Pancreas (tissue), 10 donors: ENCODE data around the gene DNAJB4. TPM values are rescaled to one million over a fixed set of nuclear protein-coding genes. Genes with fewer than 3 reads are reported as not detected.

ENCODE experiments used
- ATAC-seq, 4 donors: fragments of 200-7000 bp; cut with Tn5 transposase; one replicate each; pipeline versions ENCODE4 v1.8.0 to v1.9.1; 2020; ENCODE audit warnings: mild to moderate bottlenecking in 4 of 4, moderate library complexity in 4 of 4
- DNase-seq, 6 donors: peaks; one replicate each; pipeline ENCODE4 v3.0.0-alpha.2; 2020
- FAIRE-seq: peaks from 2 replicates; lab custom pipeline; 2012; peaks lifted over from hg19 to GRCh38; lab: Jason Lieb, UNC
- H3K27ac ChIP-seq, 4 donors: fragments of 200-600 bp; sonication (generic); 1 replicate in 3 of 4; 2 replicates in 1 of 4; pipeline versions ENCODE4 v1.5.0 to v1.8.0; 2020
- H3K27me3 ChIP-seq, 4 donors: fragments of 200-600 bp; one replicate each; pipeline ENCODE4 v1.8.0; 2021
- H3K36me3 ChIP-seq, 3 donors: fragments of 200-600 bp; sonication (generic) in 1 of 3; one replicate each; pipeline versions ENCODE4 v1.5.0 to v1.8.0; 2020 to 2021
- H3K4me1 ChIP-seq, 3 donors: fragments of 200-600 bp; one replicate each; pipeline ENCODE4 v1.8.0; 2021
- H3K4me3 ChIP-seq, 4 donors: fragments of 200-600 bp; sonication (generic) in 2 of 4; one replicate each; pipeline versions ENCODE4 v1.5.0 to v1.8.0; 2020 to 2021
- H3K9me3 ChIP-seq, 4 donors: fragments of 200-600 bp; one replicate each; pipeline ENCODE4 v1.8.0; 2021
- WGBS, 2 donors: extraction: QIAGEN DNeasy Blood & Tissue Kit; methylation state at CpG; one replicate each; pipeline ENCODE4 v1.1.7; 2013; 5-methylcytosine and 5-hydroxymethylcytosine counted together
- intact Hi-C, 3 donors: fragments of 100-400 bp; cut with DNase I; formaldehyde crosslinking; loops; one replicate each; pipeline versions ENCODE4 v1.11.1 to v1.14.2; 2022
- polyA plus RNA-seq, 2 donors: library from polyadenylated mRNA; stranded (reverse); fragments of 200-250 nt; gene quantifications; one replicate each; pipeline ENCODE4 v1.2.3, GENCODE V29; 2013
- total RNA-seq, 6 donors: library from RNA; stranded (reverse); fragmentation: NEBNext Ultra II Directional in 4 of 6; extraction: Animal tissue kit (Norgen Biotek cat#: 25700) in 4 of 6; gene quantifications; one replicate each; pipeline versions ENCODE4 v1.2.1 to v1.2.4, GENCODE V29; 2021 to 2023
- TF ChIP-seq, protein P1 (sequence below), 4 donors: fragments of 200-600 bp; sonication (generic) in 3 of 4; IDR thresholded peaks; one replicate each; pipeline versions ENCODE4 v1.5.0 to v1.8.0; 2021; ENCODE audit warnings: antibody characterized with exemption in 4 of 4
- donor health status: healthy with polysubstance abuse.
- donor health status: DM: no; HTN: no; CAD: no; lungs with moderate emphysema.
- donor health status: DM: no; HTN: no; CAD: no.
- donor health status: control.
- donor health status: control.
- donor health status: Bipolar disorder and iron deficiency.
- donor health status: DM: yes; HTN: yes; CAD: no.
- donor health status: DM: no; HTN: no; CAD: no.
- donor health status: DM: no; HTN: no; CAD: no.
- donor health status: DM: yes; HTN: yes; CAD: no.

DNAJB4 gene
- total and polyA plus RNA-seq, 8 donors = 6.7 to 38.6 (median 20.7) TPM

GRCh38 chr1:78048446-78048845 lies 43.7 kb downstream of the DNAJB4 start:
- FAIRE-seq = no peak

GRCh38 chr1:78049396-78049795 lies 44.7 kb downstream of the DNAJB4 start:
- no peak for ATAC-seq
- Histone ChIP-seq H3K27me3 (no peaks in the 10 kb centered on the region), H3K9me3 (no peaks in the 10 kb centered on the region), H3K27ac (no peak overlapping the region), H3K4me3 (no peak overlapping the region), H3K36me3 (no peaks in the 10 kb centered on the region), H3K4me1 (peaks cover 10 to 20% (median 17%) of the 10 kb centered on the region in 3 donors)
- TF ChIP-seq, protein P1, sequence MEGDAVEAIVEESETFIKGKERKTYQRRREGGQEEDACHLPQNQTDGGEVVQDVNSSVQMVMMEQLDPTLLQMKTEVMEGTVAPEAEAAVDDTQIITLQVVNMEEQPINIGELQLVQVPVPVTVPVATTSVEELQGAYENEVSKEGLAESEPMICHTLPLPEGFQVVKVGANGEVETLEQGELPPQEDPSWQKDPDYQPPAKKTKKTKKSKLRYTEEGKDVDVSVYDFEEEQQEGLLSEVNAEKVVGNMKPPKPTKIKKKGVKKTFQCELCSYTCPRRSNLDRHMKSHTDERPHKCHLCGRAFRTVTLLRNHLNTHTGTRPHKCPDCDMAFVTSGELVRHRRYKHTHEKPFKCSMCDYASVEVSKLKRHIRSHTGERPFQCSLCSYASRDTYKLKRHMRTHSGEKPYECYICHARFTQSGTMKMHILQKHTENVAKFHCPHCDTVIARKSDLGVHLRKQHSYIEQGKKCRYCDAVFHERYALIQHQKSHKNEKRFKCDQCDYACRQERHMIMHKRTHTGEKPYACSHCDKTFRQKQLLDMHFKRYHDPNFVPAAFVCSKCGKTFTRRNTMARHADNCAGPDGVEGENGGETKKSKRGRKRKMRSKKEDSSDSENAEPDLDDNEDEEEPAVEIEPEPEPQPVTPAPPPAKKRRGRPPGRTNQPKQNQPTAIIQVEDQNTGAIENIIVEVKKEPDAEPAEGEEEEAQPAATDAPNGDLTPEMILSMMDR (IDR thresholded peaks at IDR 0.05) = no peak
- 97 to 98% methylated on average over 4 of the region's 4 CpGs for WGBS, 2 donors
- no peak for FAIRE-seq
- DNase-seq = no peak
- intact Hi-C loops = loop anchor here in 1 of 3 donors (10.0 kb wide), 1 partner anchor 65 kb away; no protein-coding TSS in a partner anchor

More at GRCh38 chr1:78048446-78048845, 43.7 kb downstream of the DNAJB4 start:
- no peak for ATAC-seq
- WGBS, 2 donors = 50 to 51% methylated on average over 3 of the region's 3 CpGs
- Histone ChIP-seq H3K9me3 (no peaks in the 10 kb centered on the region), H3K27ac (peak overlapping the region in 2 of 4 donors; percentile 94 to 98), H3K4me1 (peaks cover 10 to 19% (median 17%) of the 10 kb centered on the region in 3 donors), H3K27me3 (no peaks in the 10 kb centered on the region), H3K36me3 (no peaks in the 10 kb centered on the region), H3K4me3 (peak overlapping the region in 2 of 4 donors; percentile 71 to 83)
- DNase-seq = no peak
- TF ChIP-seq, protein P1 (IDR thresholded peaks at IDR 0.05) = no peak
- intact Hi-C loops = loop anchor here in 1 of 3 donors (10.0 kb wide), 1 partner anchor 64 kb away; no protein-coding TSS in a partner anchor

DNA sequence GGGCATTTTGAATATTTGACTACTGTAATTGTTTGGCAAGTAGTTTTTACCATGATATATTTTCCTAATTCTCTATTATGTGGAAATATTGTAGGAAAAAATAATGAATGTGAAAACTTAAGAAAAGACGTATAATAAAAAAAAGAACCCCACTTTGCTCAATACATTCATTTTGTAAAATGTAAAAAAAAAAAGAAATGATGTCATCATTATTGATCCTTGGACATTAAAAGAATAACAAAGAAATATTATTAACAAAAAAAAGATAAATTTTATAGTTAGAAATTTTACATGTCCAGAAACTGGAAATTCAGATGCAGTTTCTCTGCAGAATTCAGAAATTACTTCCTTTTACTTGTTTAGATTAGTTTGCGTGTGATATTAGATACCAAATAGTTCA lies 46.3 kb downstream of the DNAJB4 start:
- peaks cover 10 to 32% (median 17%) of the 10 kb centered on the region in 3 donors for H3K4me1 ChIP-seq
- FAIRE-seq = no peak
- 89 to 92% methylated on average over 2 of the region's 2 CpGs for WGBS, 2 donors

GRCh38 chr1:78052685-78053405 lies 48.1 kb downstream of the DNAJB4 start:
- no peaks in the 10 kb centered on the region for H3K36me3 ChIP-seq
- H3K27me3 ChIP-seq = no peaks in the 10 kb centered on the region
- FAIRE-seq (no peak), ATAC-seq (peak; percentile 45 to 73 (median 62)), DNase-seq (no peak)
- peaks cover 10 to 30% (median 17%) of the 10 kb centered on the region in 3 donors for H3K4me1 ChIP-seq
- H3K27ac ChIP-seq = peak overlapping the region in 1 of 4 donors; percentile 47
- H3K9me3 ChIP-seq = no peaks in the 10 kb centered on the region
- 21 to 26% methylated on average over 2 of the region's 2 CpGs for WGBS, 2 donors
- intact Hi-C loops = no loop called here
- no peak overlapping the region for H3K4me3 ChIP-seq
- TF ChIP-seq, protein P1 (IDR thresholded peaks at IDR 0.05) = no peak

More for the DNA sequence above, 46.3 kb downstream of the DNAJB4 start:
- Histone ChIP-seq H3K27me3 (no peaks in the 10 kb centered on the region), H3K4me3 (no peak overlapping the region), H3K9me3 (no peaks in the 10 kb centered on the region), H3K36me3 (no peaks in the 10 kb centered on the region), H3K27ac (no peak overlapping the region)
- DNase-seq (no peak), ATAC-seq (no peak)
- TF ChIP-seq, protein P1 (IDR thresholded peaks at IDR 0.05) = no peak
- intact Hi-C loops = no loop called here

GRCh38 chr1:78053498-78053897 lies 48.8 kb downstream of the DNAJB4 start:
- H3K9me3 ChIP-seq = no peaks in the 10 kb centered on the region
- 92 to 100% methylated on average over 2 of the region's 2 CpGs for WGBS, 2 donors
- H3K4me3 ChIP-seq = no peak overlapping the region
- DNase-seq (no peak), FAIRE-seq (no peak), ATAC-seq (no peak)
- no peaks in the 10 kb centered on the region for H3K27me3 ChIP-seq
- H3K4me1 ChIP-seq = peaks cover 5 to 24% (median 17%) of the 10 kb centered on the region in 3 donors
- H3K27ac ChIP-seq = peak overlapping the region in 1 of 4 donors; percentile 47
- intact Hi-C loops = no loop called here
- TF ChIP-seq, protein P1 (IDR thresholded peaks at IDR 0.05) = no peak
- no peaks in the 10 kb centered on the region for H3K36me3 ChIP-seq
